ENCODE results near the gene PSD.

PSD gene

DNA sequence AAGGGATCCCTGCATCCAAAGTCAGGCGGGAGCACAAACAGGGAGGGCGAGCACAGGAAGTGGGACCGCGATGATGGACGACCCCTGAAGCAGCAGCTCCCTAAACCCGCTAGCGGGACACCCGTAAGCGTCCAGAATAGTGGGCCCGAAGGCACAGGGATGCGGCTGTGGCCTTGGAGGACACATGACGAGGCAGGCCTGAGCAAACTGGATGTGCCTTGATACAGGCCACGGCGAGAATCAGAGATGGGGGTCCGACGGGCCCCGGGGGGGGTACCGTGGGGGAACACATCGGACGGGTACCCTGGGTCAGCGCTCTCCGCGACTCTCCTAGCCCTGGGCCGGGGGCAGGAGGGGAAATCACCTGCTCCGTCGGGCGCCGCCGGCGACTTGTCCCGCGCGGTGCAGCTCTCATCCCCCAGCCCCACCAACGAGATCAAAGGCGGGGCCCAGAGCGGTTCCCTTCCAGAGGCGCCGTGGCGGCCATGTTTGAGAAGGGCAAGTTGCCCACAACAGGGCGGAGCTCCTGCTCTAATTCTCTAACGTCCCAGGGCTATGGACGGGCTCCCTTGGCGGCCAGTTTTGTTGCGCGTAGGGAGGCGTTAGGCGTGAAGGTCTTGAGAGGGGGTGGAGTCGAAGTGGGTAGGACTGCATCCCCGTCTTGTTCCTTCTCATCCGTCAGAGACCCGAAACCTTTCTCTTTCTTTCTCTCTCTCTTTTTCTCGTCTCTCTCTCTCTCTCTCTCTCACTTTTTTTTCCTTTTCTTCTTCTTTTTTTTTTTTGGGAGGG, 13.8 kb upstream of the PSD start, which contains the start of gene CUEDC2 (continued):
- TF ChIP-seq GLI4 (tag by site-specific recombination; IDR thresholded peaks at IDR 0.05), result no peak
- peak; percentile 94 for TF ChIP-seq ZBTB8A (tag by site-specific recombination; IDR thresholded peaks at IDR 0.05)
- TF ChIP-seq ZNF18 (tag by site-specific recombination; IDR thresholded peaks at IDR 0.05), result 0 out of 2 replicates have a peak, but pooled peaks have one; percentile 23
- TF ChIP-seq GLIS2 (tag by site-specific recombination; IDR thresholded peaks at IDR 0.05), result peak; percentile 81
- TF ChIP-seq ZNF175 (tag by site-specific recombination; IDR thresholded peaks at IDR 0.05), result no peak
- TF ChIP-seq GLIS1 (tag by site-specific recombination; IDR thresholded peaks at IDR 0.05), result peak; percentile 67
- TF ChIP-seq ZNF660 (tag by site-specific recombination; IDR thresholded peaks at IDR 0.05), result peak; percentile 93
- peak; percentile 53; the same call in 1 of the 2 replicates for TF ChIP-seq SCRT2 (tag by site-specific recombination; IDR thresholded peaks at IDR 0.05)
- peak; percentile 93 for TF ChIP-seq ZNF639 (tag by site-specific recombination; IDR thresholded peaks at IDR 0.05)
- TF ChIP-seq OSR2 (tag by site-specific recombination; IDR thresholded peaks at IDR 0.05), result no peak
- TF ChIP-seq ZNF596 (tag by site-specific recombination; IDR thresholded peaks at IDR 0.05), result peak; percentile 93
- TF ChIP-seq, protein P1, sequence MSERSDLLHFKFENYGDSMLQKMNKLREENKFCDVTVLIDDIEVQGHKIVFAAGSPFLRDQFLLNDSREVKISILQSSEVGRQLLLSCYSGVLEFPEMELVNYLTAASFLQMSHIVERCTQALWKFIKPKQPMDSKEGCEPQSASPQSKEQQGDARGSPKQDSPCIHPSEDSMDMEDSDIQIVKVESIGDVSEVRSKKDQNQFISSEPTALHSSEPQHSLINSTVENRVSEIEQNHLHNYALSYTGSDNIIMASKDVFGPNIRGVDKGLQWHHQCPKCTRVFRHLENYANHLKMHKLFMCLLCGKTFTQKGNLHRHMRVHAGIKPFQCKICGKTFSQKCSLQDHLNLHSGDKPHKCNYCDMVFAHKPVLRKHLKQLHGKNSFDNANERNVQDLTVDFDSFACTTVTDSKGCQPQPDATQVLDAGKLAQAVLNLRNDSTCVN (tag by site-specific recombination; optimal IDR thresholded peaks at IDR 0.05), result peak; percentile 56
- peak; percentile 77 for TF ChIP-seq ZNF843 (tag by site-specific recombination; IDR thresholded peaks at IDR 0.05)
- TF ChIP-seq ZBTB44 (tag by site-specific recombination; IDR thresholded peaks at IDR 0.05), result peak; percentile 85
- TF ChIP-seq ZNF555 (tag by site-specific recombination; conservative IDR thresholded peaks at IDR 0.05), result no peak
- peak; percentile 65; the same call in 1 of the 2 replicates for TF ChIP-seq ZBTB6 (tag by site-specific recombination; IDR thresholded peaks at IDR 0.05)
- peak; percentile 81 for TF ChIP-seq ZNF121 (tag by site-specific recombination; IDR thresholded peaks at IDR 0.05)
- no peak for TF ChIP-seq ZNF280C (tag by site-specific recombination; IDR thresholded peaks at IDR 0.05)
- peak; percentile 83 for TF ChIP-seq KLF1 (tag by site-specific recombination; IDR thresholded peaks at IDR 0.05)
- peak; percentile 91 for TF ChIP-seq ZBTB20 (tag by site-specific recombination; IDR thresholded peaks at IDR 0.05)
- TF ChIP-seq KLF8 (tag by site-specific recombination; IDR thresholded peaks at IDR 0.05), result peak; percentile 95
- no peak for TF ChIP-seq ZFP3 (tag by site-specific recombination; IDR thresholded peaks at IDR 0.05; ENCODE audit: low read depth)
- peak; percentile 46; the same call in 1 of the 2 replicates for TF ChIP-seq ZNF580 (tag by site-specific recombination; IDR thresholded peaks at IDR 0.05)
- TF ChIP-seq HOXD13 (CRISPR knock-in tag; IDR thresholded peaks at IDR 0.05; ENCODE audit: borderline replicate concordance), result no peak
- peak; percentile 71 for TF ChIP-seq CTCF (tag by site-specific recombination; IDR thresholded peaks at IDR 0.05)
- peak; percentile 71 for TF ChIP-seq EGR2 (tag by site-specific recombination; IDR thresholded peaks at IDR 0.05; ENCODE audit: low read depth)
- TF ChIP-seq ZSCAN30 (tag by site-specific recombination; IDR thresholded peaks at IDR 0.05), result peak; percentile 76
- TF ChIP-seq ZNF248 (tag by site-specific recombination; IDR thresholded peaks at IDR 0.05), result no peak
- peak; percentile 97 for TF ChIP-seq ZNF335 (tag by site-specific recombination; conservative IDR thresholded peaks at IDR 0.05)

Measured in HEK293 (cell line).